Gastrocnemius medialis (tissue), 4 donors: ENCODE data around the gene NLGN1. TPM values are rescaled to one million over a fixed set of nuclear protein-coding genes. Genes with fewer than 3 reads are reported as not detected.

ENCODE experiments used
- ATAC-seq, 2 donors: fragments of 150-250 bp; one replicate each; pipeline ENCODE4 v1.9.1; 2016
- DNase-seq, 2 donors: peaks; one replicate each; pipeline ENCODE4 v3.0.0-alpha.2; 2019
- H3K27ac ChIP-seq, 4 donors: fragments of 200-600 bp; sonication (generic); 1 replicate in 1 of 4; 2 replicates in 3 of 4; pipeline ENCODE4 v1.5.1; 2016 to 2018; ENCODE audit warnings: mild to moderate bottlenecking in 2 of 4, moderate library complexity in 1 of 4
- H3K27me3 ChIP-seq, 3 donors: fragments of 200-600 bp; sonication (generic) in 2 of 3; 1 replicate in 1 of 3; 2 replicates in 2 of 3; pipeline versions ENCODE4 v1.5.1 to v1.6.0; 2016 to 2019; ENCODE audit warnings: mild to moderate bottlenecking in 1 of 3, moderate library complexity in 1 of 3
- H3K36me3 ChIP-seq, 2 donors: fragments of 200-600 bp; sonication (generic) in 1 of 2; one replicate each; pipeline ENCODE4 v1.5.1; 2017 to 2018
- H3K4me1 ChIP-seq, 2 donors: fragments of 200-600 bp; sonication (generic) in 1 of 2; one replicate each; pipeline ENCODE4 v1.5.1; 2016 to 2017; ENCODE audit warnings: mild to moderate bottlenecking in 2 of 2
- H3K4me3 ChIP-seq, 4 donors: fragments of 200-600 bp; sonication (generic) in 3 of 4; 1 replicate in 1 of 4; 2 replicates in 3 of 4; pipeline ENCODE4 v1.5.1; 2016 to 2019; ENCODE audit warnings: mild to moderate bottlenecking in 2 of 4
- H3K9me3 ChIP-seq, 3 donors: fragments of 200-600 bp; sonication (generic) in 2 of 3; 1 replicate in 1 of 3; 2 replicates in 2 of 3; pipeline ENCODE4 v1.5.1; 2016 to 2019
- CTCF ChIP-seq, 5 experiments: fragments of 450-650 bp in 3 of 5; fragments of 200-600 bp in 2 of 5; sonication (generic) in 2 of 5; IDR thresholded peaks in 4 of 5; conservative IDR thresholded peaks in 1 of 5; 1 replicate in 4 of 5; 2 replicates in 1 of 5; pipeline ENCODE4 v1.5.1; 2016 to 2019; ENCODE audit warnings: antibody characterized with exemption in 5 of 5, mild to moderate bottlenecking in 3 of 5, moderate library complexity in 3 of 5
- POLR2A ChIP-seq, 2 donors: fragments of 450-650 bp; IDR thresholded peaks; one replicate each; pipeline ENCODE4 v1.6.1; 2017; ENCODE audit warnings: antibody characterized with exemption in 2 of 2, mild to moderate bottlenecking in 2 of 2, moderate library complexity in 2 of 2
- in situ Hi-C, 4 donors: fragments of 200-750 bp; cut with MboI; loops; one replicate each; pipeline versions ENCODE4 v1.15.0 to v1.8.0; 2017; ENCODE audit warnings: low sequenced_read_pairs in 4 of 4
- intact Hi-C: fragments of 100-400 bp; cut with DNase I; formaldehyde crosslinking; loops from one replicate; pipeline ENCODE4 v1.15.1; 2023; ENCODE audit warnings: low total_unique reads
- total RNA-seq, 4 donors: library from RNA; depleted of rRNA; stranded (reverse); fragments of >200 nt; gene quantifications; one replicate each; pipeline versions ENCODE4 v1.1.0 to v1.2.3, GENCODE V29; 2016

Gene NLGN1
- total RNA-seq, 4 donors from 2014 or later, result 0.52 to 1.9 (median 1.1) TPM

GRCh38 chr3:174329321-174329720, 931.8 kb downstream of the NLGN1 start:
- intact Hi-C loops, result no loop called here
- in situ Hi-C loops, result no loop called here
- no peak overlapping the region for H3K27ac ChIP-seq
- H3K36me3 ChIP-seq, result no peaks in the 10 kb centered on the region
- ATAC-seq (no peak), DNase-seq (no peak)
- H3K4me1 ChIP-seq, result no peaks in the 10 kb centered on the region
- H3K4me3 ChIP-seq, result no peak overlapping the region
- H3K27me3 ChIP-seq, result no peaks in the 10 kb centered on the region
- no peaks in the 10 kb centered on the region for H3K9me3 ChIP-seq
- TF ChIP-seq CTCF (IDR thresholded peaks at IDR 0.05 in 4 of 5, conservative IDR thresholded peaks at IDR 0.05 in 1 of 5) (no peak), POLR2A (IDR thresholded peaks at IDR 0.05) (no peak)

- ATAC-seq, result no peak
- TF ChIP-seq CTCF (IDR thresholded peaks at IDR 0.05 in 4 of 5, conservative IDR thresholded peaks at IDR 0.05 in 1 of 5), result no peak
- TF ChIP-seq POLR2A (IDR thresholded peaks at IDR 0.05), result no peak
- Histone ChIP-seq H3K4me1 (no peaks in the 10 kb centered on the region), H3K27me3 (no peaks in the 10 kb centered on the region), H3K27ac (no peak overlapping the region), H3K36me3 (no peaks in the 10 kb centered on the region), H3K9me3 (no peaks in the 10 kb centered on the region), H3K4me3 (no peak overlapping the region)
- intact Hi-C loops (no loop called here), in situ Hi-C loops (no loop called here)
- DNase-seq, result no peak
Measured at GRCh38 chr3:174330303-174330702, 932.8 kb downstream of the NLGN1 start.

GRCh38 chr3:174331095-174331800, 933.7 kb downstream of the NLGN1 start:
- H3K36me3 ChIP-seq, result no peaks in the 10 kb centered on the region
- no peaks in the 10 kb centered on the region for H3K27me3 ChIP-seq
- intact Hi-C loops (no loop called here), in situ Hi-C loops (no loop called here)
- H3K4me3 ChIP-seq, result no peak overlapping the region
- ATAC-seq (peak in 1 of 2 donors; percentile 24), DNase-seq (no peak)
- no peak overlapping the region for H3K27ac ChIP-seq
- H3K4me1 ChIP-seq, result no peaks in the 10 kb centered on the region
- no peak for TF ChIP-seq POLR2A (IDR thresholded peaks at IDR 0.05)
- TF ChIP-seq CTCF (IDR thresholded peaks at IDR 0.05 in 4 of 5, conservative IDR thresholded peaks at IDR 0.05 in 1 of 5), result no peak
- H3K9me3 ChIP-seq, result no peaks in the 10 kb centered on the region

GRCh38 chr3:174332391-174332790, 934.8 kb downstream of the NLGN1 start:
- Histone ChIP-seq H3K4me1 (no peaks in the 10 kb centered on the region), H3K27me3 (no peaks in the 10 kb centered on the region), H3K9me3 (no peaks in the 10 kb centered on the region), H3K36me3 (no peaks in the 10 kb centered on the region), H3K4me3 (no peak overlapping the region), H3K27ac (no peak overlapping the region)
- ATAC-seq (no peak), DNase-seq (no peak)
- intact Hi-C loops, result no loop called here
- in situ Hi-C loops, result no loop called here
- no peak for TF ChIP-seq POLR2A (IDR thresholded peaks at IDR 0.05)
- TF ChIP-seq CTCF (IDR thresholded peaks at IDR 0.05 in 4 of 5, conservative IDR thresholded peaks at IDR 0.05 in 1 of 5), result no peak

GRCh38 chr3:174333640-174334039, 936.1 kb downstream of the NLGN1 start:
- TF ChIP-seq CTCF (IDR thresholded peaks at IDR 0.05 in 4 of 5, conservative IDR thresholded peaks at IDR 0.05 in 1 of 5) (no peak), POLR2A (IDR thresholded peaks at IDR 0.05) (no peak)
- intact Hi-C loops, result no loop called here
- Histone ChIP-seq H3K4me3 (no peak overlapping the region), H3K27me3 (no peaks in the 10 kb centered on the region), H3K4me1 (no peaks in the 10 kb centered on the region), H3K9me3 (no peaks in the 10 kb centered on the region), H3K36me3 (no peaks in the 10 kb centered on the region), H3K27ac (no peak overlapping the region)
- DNase-seq (no peak), ATAC-seq (no peak)
- in situ Hi-C loops, result no loop called here
